ENCODE results near the gene DNAJB1.

DNA sequence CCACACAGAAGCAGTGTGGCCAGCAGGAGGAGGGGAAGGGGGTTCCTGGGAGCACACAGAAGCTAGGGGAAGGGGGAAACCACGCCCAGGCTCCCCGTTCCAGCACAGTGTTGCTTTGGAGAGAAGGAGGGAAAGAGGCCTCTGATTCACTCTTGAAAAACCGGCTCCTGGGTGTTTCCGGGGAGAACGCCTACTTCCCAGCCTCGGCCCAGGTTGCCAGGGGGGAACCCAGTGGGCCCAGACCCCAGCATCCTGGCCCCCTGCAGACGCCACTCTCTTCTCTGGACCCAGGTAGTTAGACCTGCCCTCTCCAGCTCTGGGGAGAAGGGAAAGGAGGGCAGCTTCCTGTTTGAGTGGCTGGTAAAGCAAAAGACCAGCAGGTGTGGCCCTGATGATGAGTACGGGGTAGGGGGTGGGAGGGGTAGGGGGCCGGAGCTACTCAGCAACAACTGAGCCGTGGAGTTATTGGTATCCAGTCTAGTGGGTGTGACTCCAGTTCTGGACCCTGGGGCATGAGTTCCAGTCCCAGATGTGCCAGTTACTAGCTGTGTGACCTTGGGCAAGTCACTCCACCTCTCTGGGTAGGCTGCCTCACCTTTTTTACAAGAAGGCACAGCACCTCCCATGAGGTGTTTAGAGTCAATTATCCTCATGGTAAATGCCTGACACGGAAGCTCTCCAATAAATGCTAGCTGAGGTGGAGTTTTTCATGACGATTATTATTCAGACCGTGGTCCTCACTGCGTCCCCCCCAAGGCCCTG, 23.1 kb downstream of the DNAJB1 start:
- TF ChIP-seq, protein P1, sequence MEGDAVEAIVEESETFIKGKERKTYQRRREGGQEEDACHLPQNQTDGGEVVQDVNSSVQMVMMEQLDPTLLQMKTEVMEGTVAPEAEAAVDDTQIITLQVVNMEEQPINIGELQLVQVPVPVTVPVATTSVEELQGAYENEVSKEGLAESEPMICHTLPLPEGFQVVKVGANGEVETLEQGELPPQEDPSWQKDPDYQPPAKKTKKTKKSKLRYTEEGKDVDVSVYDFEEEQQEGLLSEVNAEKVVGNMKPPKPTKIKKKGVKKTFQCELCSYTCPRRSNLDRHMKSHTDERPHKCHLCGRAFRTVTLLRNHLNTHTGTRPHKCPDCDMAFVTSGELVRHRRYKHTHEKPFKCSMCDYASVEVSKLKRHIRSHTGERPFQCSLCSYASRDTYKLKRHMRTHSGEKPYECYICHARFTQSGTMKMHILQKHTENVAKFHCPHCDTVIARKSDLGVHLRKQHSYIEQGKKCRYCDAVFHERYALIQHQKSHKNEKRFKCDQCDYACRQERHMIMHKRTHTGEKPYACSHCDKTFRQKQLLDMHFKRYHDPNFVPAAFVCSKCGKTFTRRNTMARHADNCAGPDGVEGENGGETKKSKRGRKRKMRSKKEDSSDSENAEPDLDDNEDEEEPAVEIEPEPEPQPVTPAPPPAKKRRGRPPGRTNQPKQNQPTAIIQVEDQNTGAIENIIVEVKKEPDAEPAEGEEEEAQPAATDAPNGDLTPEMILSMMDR (IDR thresholded peaks at IDR 0.05 in 4 of 5, conservative IDR thresholded peaks at IDR 0.05 in 1 of 5) = no peak
- TF ChIP-seq POLR2A (IDR thresholded peaks at IDR 0.05) = no peak
